Activated CD4-positive, alpha-beta T cell treated with anti-CD3 and anti-CD28 coated beads, Interleukin-2, amount 10 ng/mL, durations not matched to agents 7 days and 5 days (primary cell): ENCODE results near the gene PLXDC2. TPM values are rescaled to one million over a fixed set of nuclear protein-coding genes. Genes with fewer than 3 reads are reported as not detected.

ENCODE experiments used
- CTCF ChIA-PET: fragments of 350-600 bp; sonication (Branson Sonifier 250); formaldehyde crosslinking; loops from one replicate; lab custom pipeline; 2021; ENCODE audit warnings: antibody characterized with exemption; lab: Charles Lee
- POLR2A ChIA-PET: fragments of 350-600 bp; sonication (Branson Sonifier 250); formaldehyde crosslinking; loops from one replicate; lab custom pipeline; 2021; ENCODE audit warnings: antibody characterized with exemption; lab: Charles Lee
- DNase-seq: peaks from one replicate; pipeline ENCODE4 v3.0.0-alpha.2; 2020
- H3K27ac Mint-ChIP-seq: one replicate; pipeline ENCODE4 v1.8.0; 2021; ENCODE audit warnings: mild to moderate bottlenecking, moderate library complexity, mixed read lengths
- H3K27me3 Mint-ChIP-seq: one replicate; pipeline ENCODE4 v1.8.0; 2021; ENCODE audit warnings: mixed read lengths
- H3K36me3 Mint-ChIP-seq: one replicate; pipeline ENCODE4 v1.8.0; 2021; ENCODE audit warnings: low read depth, mixed read lengths
- H3K4me1 Mint-ChIP-seq: one replicate; pipeline ENCODE4 v1.8.0; 2021; ENCODE audit warnings: mixed read lengths
- H3K4me3 Mint-ChIP-seq: one replicate; pipeline ENCODE4 v1.8.0; 2021; ENCODE audit warnings: mild to moderate bottlenecking, moderate library complexity, mixed read lengths
- H3K9me3 Mint-ChIP-seq: one replicate; pipeline ENCODE4 v1.8.0; 2021; ENCODE audit warnings: mixed read lengths
- total RNA-seq, 2 experiments: library from RNA; stranded (reverse); gene quantifications; one replicate each; pipeline ENCODE4 v1.2.3, GENCODE V29; 2021

Gene PLXDC2
- total RNA-seq, 2 experiments from 2014 or later: not detected

- no peaks in the 10 kb centered on the region for H3K4me1 Mint-ChIP-seq
- no peaks in the 10 kb centered on the region for H3K36me3 Mint-ChIP-seq
- DNase-seq: no peak
- no peak overlapping the region for H3K27ac Mint-ChIP-seq
- H3K27me3 Mint-ChIP-seq: no peaks in the 10 kb centered on the region
- H3K9me3 Mint-ChIP-seq: no peaks in the 10 kb centered on the region
- ChIA-PET CTCF (no interaction called here), POLR2A (no interaction called here)
- H3K4me3 Mint-ChIP-seq: no peak overlapping the region
These were observed 186.4 kb downstream of the PLXDC2 start for GRCh38 chr10:20002657-20003056.

GRCh38 chr10:20004087-20004523 is 187.9 kb downstream of the PLXDC2 start:
- Mint-ChIP-seq H3K27ac (no peak overlapping the region), H3K4me3 (no peak overlapping the region), H3K4me1 (no peaks in the 10 kb centered on the region), H3K9me3 (no peaks in the 10 kb centered on the region), H3K27me3 (no peaks in the 10 kb centered on the region), H3K36me3 (no peaks in the 10 kb centered on the region)
- ChIA-PET POLR2A (no interaction called here), CTCF (no interaction called here)
- DNase-seq: no peak

GRCh38 chr10:20005638-20006037 is 189.4 kb downstream of the PLXDC2 start:
- POLR2A ChIA-PET: no interaction called here
- H3K36me3 Mint-ChIP-seq: no peaks in the 10 kb centered on the region
- H3K9me3 Mint-ChIP-seq: no peaks in the 10 kb centered on the region
- CTCF ChIA-PET: no interaction called here
- DNase-seq: no peak
- H3K4me1 Mint-ChIP-seq: no peaks in the 10 kb centered on the region
- H3K27ac Mint-ChIP-seq: no peak overlapping the region
- no peaks in the 10 kb centered on the region for H3K27me3 Mint-ChIP-seq
- no peak overlapping the region for H3K4me3 Mint-ChIP-seq

GRCh38 chr10:20006169-20006870 is 190.1 kb downstream of the PLXDC2 start:
- H3K27me3 Mint-ChIP-seq: no peaks in the 10 kb centered on the region

GRCh38 chr10:20007426-20007825 is 191.2 kb downstream of the PLXDC2 start:
- H3K36me3 Mint-ChIP-seq: no peaks in the 10 kb centered on the region
- no peaks in the 10 kb centered on the region for H3K27me3 Mint-ChIP-seq
- no peak overlapping the region for H3K27ac Mint-ChIP-seq
- no peak overlapping the region for H3K4me3 Mint-ChIP-seq
- no peaks in the 10 kb centered on the region for H3K9me3 Mint-ChIP-seq
- no peaks in the 10 kb centered on the region for H3K4me1 Mint-ChIP-seq
- CTCF ChIA-PET: no interaction called here
- no peak for DNase-seq
- POLR2A ChIA-PET: no interaction called here

More at GRCh38 chr10:20006169-20006870, 190.1 kb downstream of the PLXDC2 start:
- CTCF ChIA-PET: no interaction called here
- no peak for DNase-seq
- Mint-ChIP-seq H3K9me3 (no peaks in the 10 kb centered on the region), H3K4me3 (no peak overlapping the region), H3K4me1 (no peaks in the 10 kb centered on the region), H3K36me3 (no peaks in the 10 kb centered on the region), H3K27ac (no peak overlapping the region)
- POLR2A ChIA-PET: no interaction called here

GRCh38 chr10:20013991-20014750 is 197.9 kb downstream of the PLXDC2 start:
- H3K9me3 Mint-ChIP-seq: peaks cover 15% of the 10 kb centered on the region
- ChIA-PET POLR2A (no interaction called here), CTCF (no interaction called here)

GRCh38 chr10:20017961-20018360 is 201.7 kb downstream of the PLXDC2 start:
- peaks cover 15% of the 10 kb centered on the region for H3K9me3 Mint-ChIP-seq
- ChIA-PET POLR2A (no interaction called here), CTCF (no interaction called here)
- no peak overlapping the region for H3K4me3 Mint-ChIP-seq
- H3K27me3 Mint-ChIP-seq: no peaks in the 10 kb centered on the region
- no peak overlapping the region for H3K27ac Mint-ChIP-seq
- H3K4me1 Mint-ChIP-seq: no peaks in the 10 kb centered on the region
- DNase-seq: no peak
- H3K36me3 Mint-ChIP-seq: no peaks in the 10 kb centered on the region

More at GRCh38 chr10:20013991-20014750, 197.9 kb downstream of the PLXDC2 start:
- Mint-ChIP-seq H3K27me3 (no peaks in the 10 kb centered on the region), H3K36me3 (no peaks in the 10 kb centered on the region), H3K27ac (no peak overlapping the region), H3K4me3 (no peak overlapping the region), H3K4me1 (no peaks in the 10 kb centered on the region)
- DNase-seq: no peak

GRCh38 chr10:20020677-20021076 is 204.4 kb downstream of the PLXDC2 start:
- H3K4me3 Mint-ChIP-seq: no peak overlapping the region
- peaks cover 6% of the 10 kb centered on the region for H3K9me3 Mint-ChIP-seq
- H3K27ac Mint-ChIP-seq: no peak overlapping the region
- H3K4me1 Mint-ChIP-seq: no peaks in the 10 kb centered on the region
- no peak for DNase-seq
- POLR2A ChIA-PET: no interaction called here
- CTCF ChIA-PET: no interaction called here
- no peaks in the 10 kb centered on the region for H3K27me3 Mint-ChIP-seq
- no peaks in the 10 kb centered on the region for H3K36me3 Mint-ChIP-seq

GRCh38 chr10:20029523-20029922 is 213.3 kb downstream of the PLXDC2 start:
- Mint-ChIP-seq H3K9me3 (no peaks in the 10 kb centered on the region), H3K27ac (no peak overlapping the region), H3K4me1 (no peaks in the 10 kb centered on the region), H3K4me3 (no peak overlapping the region), H3K27me3 (no peaks in the 10 kb centered on the region), H3K36me3 (no peaks in the 10 kb centered on the region)
- ChIA-PET POLR2A (no interaction called here), CTCF (no interaction called here)
- DNase-seq: no peak

- Mint-ChIP-seq H3K27me3 (no peaks in the 10 kb centered on the region), H3K36me3 (no peaks in the 10 kb centered on the region), H3K4me3 (no peak overlapping the region), H3K27ac (no peak overlapping the region), H3K9me3 (peaks cover 6% of the 10 kb centered on the region), H3K4me1 (no peaks in the 10 kb centered on the region)
- ChIA-PET CTCF (no interaction called here), POLR2A (no interaction called here)
- DNase-seq: no peak
These were observed 217.2 kb downstream of the PLXDC2 start for GRCh38 chr10:20033476-20033875.

- Mint-ChIP-seq H3K36me3 (no peaks in the 10 kb centered on the region), H3K27ac (no peak overlapping the region), H3K4me3 (no peak overlapping the region), H3K27me3 (no peaks in the 10 kb centered on the region), H3K4me1 (no peaks in the 10 kb centered on the region), H3K9me3 (peaks cover 6% of the 10 kb centered on the region)
- ChIA-PET POLR2A (no interaction called here), CTCF (no interaction called here)
- DNase-seq: no peak
These were observed 218.5 kb downstream of the PLXDC2 start for GRCh38 chr10:20034732-20035131.

GRCh38 chr10:20040012-20040411 is 223.8 kb downstream of the PLXDC2 start:
- DNase-seq: no peak
- Mint-ChIP-seq H3K4me1 (no peaks in the 10 kb centered on the region), H3K36me3 (no peaks in the 10 kb centered on the region), H3K9me3 (peaks cover 6% of the 10 kb centered on the region), H3K27ac (no peak overlapping the region), H3K27me3 (no peaks in the 10 kb centered on the region), H3K4me3 (no peak overlapping the region)
- POLR2A ChIA-PET: no interaction called here
- CTCF ChIA-PET: interaction anchor here (0.9 kb wide), 1 partner anchor 16 kb away, joined by 3 read pairs; no protein-coding TSS in a partner anchor

GRCh38 chr10:20041931-20042330 is 225.7 kb downstream of the PLXDC2 start:
- peaks cover 3% of the 10 kb centered on the region for H3K9me3 Mint-ChIP-seq
- no peak for DNase-seq
- H3K4me1 Mint-ChIP-seq: no peaks in the 10 kb centered on the region
- POLR2A ChIA-PET: no interaction called here
- no peaks in the 10 kb centered on the region for H3K27me3 Mint-ChIP-seq
- H3K4me3 Mint-ChIP-seq: no peak overlapping the region
- CTCF ChIA-PET: no interaction called here
- no peaks in the 10 kb centered on the region for H3K36me3 Mint-ChIP-seq
- H3K27ac Mint-ChIP-seq: no peak overlapping the region
